Left renal cortex interstitium (tissue), 4 donors: ENCODE data around the gene CYP24A1. TPM values are rescaled to one million over a fixed set of nuclear protein-coding genes. Genes with fewer than 3 reads are reported as not detected.

Source experiments
- DNase-seq, 4 donors: peaks; one replicate each; pipeline ENCODE4 v3.0.0-alpha.2; 2013; ENCODE audit warnings: low read depth in 4 of 4, low spot score in 2 of 4, missing footprints in 1 of 4
- polyA plus RNA-seq, 4 donors: library from polyadenylated mRNA; unstranded; fragments of 120-200 nt; gene quantifications; one replicate each; pipeline ENCODE4 v1.2.1, GENCODE V29; 2013; ENCODE audit not compliant: insufficient read length in 4 of 4

CYP24A1 gene
- 1 to 10 TPM in 3 of 4 donors, under 1 TPM in 1; 0.89 to 3.6 (median 2.7) TPM for polyA plus RNA-seq

DNA sequence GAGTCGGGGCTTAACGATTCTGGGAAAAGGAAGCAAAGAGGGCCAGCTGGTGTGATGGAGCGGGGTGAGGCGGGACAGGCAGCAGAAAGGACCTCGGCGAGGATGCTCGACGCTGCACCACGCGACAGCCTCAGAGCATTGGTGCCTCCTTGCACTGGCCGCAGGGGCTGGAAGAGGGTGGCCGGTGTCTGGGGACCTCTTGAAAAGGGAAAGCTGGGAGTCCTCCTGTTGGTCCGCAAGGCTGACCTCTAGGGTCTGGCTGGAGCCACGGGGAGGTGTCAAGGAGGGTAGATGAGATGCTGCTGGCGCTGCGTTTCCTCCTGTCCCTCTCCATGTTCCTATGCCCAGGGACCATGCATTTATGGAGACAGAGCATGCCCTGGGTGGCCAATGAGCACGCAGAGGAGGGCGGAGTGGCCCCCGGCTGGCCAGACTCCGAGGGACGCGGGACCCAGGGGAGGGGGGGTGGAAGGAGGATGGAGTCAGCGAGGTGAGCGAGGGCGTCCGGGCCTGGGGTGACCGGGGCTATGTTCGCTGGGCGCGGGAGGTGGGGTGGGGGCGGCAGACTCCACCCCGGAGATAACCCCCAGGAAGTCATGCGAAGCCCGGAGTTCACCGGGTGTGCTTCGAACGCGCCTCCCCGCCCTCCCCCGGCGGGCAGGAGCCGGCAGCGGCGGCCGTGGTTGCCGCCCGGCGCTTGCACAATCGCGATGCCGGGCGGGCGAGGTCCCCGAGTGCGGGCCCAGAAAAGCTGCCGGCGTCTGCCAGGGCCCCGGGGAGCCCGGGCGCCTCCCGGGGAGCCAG is at the start of gene CYP24A1:
TSS of gene CYP24A1 (minus strand) at position 334 of the 804 bp plus-strand sequence. CDS start 407 bp downstream, outside the sequence.
- DNase-seq, result no peak

DNA sequence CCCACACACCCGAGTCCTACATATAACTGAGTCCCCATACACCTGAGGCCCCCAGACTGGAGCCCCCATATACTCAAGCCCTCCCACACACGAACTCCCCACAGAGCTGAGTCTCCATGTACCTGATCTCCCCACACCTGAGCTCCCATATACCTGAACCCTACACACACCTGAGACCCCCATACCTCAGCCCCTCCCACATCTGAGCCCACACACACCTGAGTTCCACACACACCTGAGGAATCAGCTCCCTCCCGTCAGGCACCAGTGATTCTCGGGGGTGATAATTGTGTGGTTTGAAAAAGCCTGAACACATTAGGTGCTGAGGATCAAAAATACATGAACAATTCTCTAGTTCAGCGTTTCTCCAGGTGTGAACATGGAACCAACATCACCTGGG is 49.5 kb upstream of the CYP24A1 start:
- no peak for DNase-seq

DNA sequence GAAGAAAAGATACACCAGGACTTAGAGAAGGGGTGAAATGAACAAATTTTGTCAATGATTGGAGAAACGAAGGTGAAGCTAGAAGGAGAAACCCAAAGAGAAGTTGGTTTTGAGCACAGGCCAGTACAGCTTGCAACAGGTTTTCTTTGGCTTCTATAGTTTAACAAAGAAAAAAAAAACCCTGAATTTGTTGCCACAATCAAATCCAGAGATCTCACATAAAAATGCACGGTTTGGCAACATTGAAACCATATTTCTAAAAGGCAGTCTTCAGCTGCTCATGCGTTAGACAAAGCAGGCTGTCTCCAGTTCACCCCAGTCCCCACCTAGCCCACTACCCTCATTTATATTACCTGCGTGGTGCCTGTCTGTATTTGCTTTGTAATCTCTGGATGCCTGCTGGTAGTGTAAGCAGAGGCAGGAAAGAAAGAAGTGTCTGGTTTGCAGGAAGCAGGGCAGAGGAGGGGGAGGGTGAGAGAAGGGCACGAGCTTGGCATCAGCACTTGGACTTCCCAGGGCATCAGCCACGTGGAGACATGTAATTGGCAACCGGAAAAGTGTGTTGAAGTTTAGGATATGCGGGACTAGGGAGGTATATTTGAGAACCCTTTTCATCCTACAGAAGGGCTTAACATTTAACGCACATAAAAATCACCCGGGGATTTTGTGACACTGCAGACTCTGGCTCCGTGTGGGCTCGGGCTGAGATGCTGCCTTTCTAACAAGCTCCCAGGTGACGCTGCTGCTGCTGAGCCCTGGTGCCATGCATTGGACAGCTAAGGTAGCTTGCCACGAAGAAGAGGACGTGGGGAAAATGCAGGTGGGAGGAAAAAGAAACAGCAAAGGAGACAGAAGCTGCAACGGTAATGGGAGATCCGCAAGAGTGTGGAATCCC is 48.5 kb upstream of the CYP24A1 start:
- no peak for DNase-seq

DNA sequence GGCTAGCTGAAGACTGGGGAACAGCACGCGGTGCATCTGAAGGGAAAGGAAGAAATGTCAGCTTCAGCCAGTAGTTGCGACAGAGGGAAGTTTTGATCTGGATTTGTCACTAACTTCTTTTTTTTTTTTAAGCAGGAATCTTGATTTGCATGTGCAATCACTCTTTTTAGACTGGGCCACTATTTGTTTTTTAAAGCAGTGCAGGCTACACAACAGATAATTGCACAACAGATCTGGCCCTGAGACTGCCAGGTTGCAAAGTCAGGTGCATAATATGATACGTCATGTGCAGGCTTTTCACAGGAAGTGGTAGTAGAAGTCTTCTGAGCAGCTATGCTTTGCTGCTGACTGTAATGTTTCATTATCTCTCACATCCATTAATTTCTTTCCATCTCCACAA is 47.6 kb upstream of the CYP24A1 start:
- DNase-seq, result no peak

DNA sequence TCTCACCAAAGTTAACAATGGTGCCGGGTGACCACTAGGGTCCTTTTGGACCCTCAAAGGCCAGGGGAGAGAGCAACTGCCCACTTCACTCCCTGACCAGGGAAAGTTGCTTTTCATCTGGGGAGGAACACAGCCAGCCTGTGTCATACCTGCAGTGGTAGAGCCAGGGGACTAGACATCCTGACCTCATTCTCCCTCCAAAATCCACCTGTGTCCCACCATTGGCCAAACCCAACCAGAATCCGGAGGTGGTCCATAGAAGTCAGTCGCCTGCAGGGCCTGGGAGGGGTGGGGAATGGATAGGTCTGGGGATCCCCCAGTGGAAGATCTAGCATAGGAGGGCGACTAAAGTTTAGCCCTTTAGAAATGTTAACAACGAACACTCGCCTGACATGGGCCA is 46.9 kb upstream of the CYP24A1 start:
- no peak for DNase-seq

DNA sequence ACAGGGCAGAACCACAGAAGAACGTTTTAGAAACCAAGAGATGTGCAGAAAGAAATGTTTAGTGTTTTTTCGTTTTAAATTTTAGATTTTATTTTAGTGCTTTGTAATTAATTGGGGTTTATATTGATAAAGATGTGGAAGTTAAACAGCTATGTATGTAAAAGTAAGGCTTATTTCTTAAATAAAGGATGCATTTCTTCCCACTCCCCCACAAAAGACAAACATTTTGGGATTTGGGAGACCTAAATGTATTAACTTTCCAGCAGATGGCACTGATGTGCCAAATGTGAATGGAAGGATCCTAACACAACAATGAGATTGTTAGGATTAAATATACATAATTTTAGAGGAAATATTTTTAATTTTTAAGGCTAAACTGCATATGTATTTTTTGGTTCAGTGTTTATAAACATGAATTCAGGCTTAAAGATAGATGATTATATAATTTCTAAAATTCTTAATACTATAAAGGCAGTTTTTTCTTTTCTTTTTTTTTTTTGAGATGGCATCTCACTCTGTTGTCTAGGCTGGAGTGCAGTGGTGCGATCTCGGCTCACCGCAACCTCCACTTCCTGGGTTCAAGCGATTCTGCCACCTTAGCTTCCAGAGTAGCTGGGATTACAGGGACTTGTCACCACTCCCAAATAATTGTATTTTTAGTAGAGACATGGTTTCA is 46.1 kb upstream of the CYP24A1 start:
- no peak for DNase-seq

DNA sequence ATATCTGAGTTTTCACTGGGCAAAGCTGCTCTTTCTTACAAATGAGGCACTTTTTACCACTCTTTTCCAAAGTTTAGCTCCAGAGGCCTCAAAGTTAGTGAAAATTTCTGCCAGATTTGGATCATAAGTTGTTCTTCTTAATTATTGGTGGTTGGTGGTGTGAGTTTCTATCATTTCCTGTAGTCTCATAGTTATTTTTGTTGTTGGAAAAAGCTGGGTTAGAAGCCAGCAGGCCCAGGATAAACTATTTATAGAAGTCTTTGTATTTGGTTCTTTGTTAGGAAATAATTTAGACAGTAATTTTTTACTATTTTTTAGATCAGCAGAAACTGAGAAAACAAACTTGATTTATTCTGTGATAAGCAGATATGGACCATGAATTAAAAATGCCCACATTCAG is 44.7 kb upstream of the CYP24A1 start:
- DNase-seq, result no peak

DNA sequence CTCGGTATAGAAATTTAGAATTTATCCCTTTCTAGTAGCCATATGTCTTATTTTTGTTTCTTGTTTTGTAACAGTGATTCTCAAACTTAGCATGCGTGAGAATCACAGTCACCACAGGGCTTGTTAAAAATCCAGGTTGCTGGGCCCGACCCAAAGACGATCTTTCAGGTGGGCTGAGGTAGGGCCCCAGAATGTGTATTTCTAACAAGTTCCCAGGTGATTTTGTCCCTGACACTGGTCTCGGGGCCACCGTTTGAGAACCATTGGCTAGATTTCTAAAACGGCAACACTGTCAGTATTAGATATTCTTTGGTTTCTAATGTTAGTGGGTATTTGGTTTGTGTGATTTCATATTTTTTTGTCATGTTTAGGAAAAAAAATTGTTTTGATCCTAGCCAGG is 44.0 kb upstream of the CYP24A1 start:
- no peak for DNase-seq

DNA sequence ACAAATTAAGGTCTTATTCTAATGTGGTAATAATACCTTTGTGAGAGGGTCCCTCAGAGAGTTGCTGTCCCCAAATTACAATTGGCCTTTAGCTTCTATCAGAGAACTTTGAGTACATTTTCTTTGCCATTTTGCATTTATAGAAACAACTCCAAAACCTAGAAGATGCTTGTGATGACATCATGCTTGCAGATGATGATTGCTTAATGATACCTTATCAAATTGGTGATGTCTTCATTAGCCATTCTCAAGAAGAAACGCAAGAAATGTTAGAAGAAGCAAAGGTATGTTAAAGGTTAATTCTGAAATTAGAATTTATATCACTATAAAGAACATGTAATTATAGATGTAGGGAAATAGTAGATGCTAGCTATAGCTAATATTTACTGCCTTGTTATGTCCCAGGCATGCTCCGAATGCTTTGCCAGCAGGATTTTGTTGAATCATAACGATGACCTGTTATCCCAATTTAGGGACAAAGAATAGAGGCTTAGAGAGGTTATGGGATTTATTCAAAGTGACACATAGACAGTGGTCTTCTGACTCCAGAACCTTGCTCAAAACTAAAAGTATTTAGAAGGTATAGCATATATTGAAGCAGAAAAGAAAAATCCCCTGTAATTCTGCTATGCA is 41.5 kb upstream of the CYP24A1 start:
- DNase-seq, result no peak

DNA sequence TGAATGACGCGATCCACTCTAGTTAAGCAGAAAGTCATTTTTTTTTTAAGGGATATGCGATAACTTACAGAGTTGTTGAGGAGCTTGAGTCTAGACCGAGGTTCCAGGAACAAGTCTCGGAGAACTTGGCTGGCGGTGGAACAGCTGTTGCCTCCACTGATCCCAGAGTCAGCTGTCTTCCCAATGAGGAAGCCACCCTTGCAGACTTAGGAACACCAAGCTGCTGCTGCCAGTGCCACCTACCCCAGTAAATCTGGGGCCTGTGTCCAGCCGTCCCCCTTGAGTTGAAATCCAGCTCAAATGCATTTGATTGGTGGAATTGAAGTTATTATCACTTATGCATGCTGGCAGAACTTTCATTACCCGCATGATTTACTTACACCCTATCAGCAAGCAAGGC is 40.8 kb upstream of the CYP24A1 start:
- no peak for DNase-seq

DNA sequence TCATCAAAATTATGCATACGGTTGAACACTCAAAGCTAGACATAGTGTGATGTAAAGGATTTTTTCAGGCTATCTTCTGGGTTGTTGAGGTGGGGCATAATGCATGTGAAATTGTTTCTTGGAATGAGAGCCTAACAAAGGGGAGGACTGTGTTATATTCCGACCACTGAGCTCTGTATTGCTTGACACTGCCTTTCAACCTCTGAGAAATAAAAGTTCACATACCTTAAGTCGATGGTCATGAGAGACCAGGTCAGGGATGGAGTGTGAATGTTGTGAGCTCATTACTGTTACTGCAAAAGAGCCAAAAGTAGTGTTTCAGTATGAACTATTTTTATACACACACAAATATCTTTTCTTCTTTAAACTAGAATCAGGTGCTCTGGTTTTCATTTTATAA is 39.1 kb upstream of the CYP24A1 start:
- no peak for DNase-seq

DNA sequence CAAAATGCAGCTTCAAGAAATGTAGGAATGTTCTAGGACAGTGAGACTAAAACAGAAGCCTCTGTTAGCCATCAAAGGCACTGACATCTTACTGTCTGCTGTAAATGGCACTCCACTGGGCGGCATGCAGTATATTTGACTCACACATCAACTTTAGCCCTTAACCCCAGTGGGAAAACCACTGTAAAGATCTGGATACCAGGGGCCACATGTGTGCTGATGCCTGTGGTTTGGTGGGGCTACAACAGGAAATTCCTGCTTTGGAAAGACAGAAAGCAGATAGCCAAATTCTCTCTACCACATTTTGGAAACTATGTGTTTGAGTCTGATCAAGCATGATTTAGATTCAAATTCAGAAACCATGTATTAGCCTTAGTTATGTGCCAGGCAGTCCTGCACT is 38.4 kb upstream of the CYP24A1 start:
- no peak for DNase-seq

DNA sequence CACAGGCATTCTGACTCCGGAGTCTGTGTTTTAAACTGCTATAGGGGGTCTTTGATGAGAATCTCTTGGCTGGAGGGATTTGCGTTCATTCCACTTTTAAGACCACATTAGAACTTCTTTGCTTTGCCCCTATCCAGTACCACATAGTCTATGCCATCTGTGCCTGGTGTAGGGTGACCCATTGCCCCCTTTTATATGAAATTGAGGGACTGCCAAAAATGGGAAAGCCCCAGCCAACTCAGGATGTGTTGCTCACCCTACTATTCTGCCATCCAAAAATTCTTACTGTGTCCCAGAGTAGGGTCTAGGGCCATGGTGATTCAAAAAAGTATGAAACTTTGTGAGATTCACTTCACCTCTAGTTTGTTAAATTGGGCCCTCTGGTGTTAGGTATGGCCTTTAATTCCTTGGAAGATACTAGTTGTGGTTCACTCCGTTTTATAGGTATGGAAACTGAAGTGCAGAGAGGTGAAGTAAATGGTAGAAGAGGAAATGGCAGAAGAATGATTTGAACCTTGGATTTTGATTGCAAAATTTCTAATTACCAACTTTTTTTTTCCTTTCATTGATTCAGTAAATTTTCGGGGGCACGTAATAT is 35.5 kb upstream of the CYP24A1 start:
- DNase-seq, result no peak

DNA sequence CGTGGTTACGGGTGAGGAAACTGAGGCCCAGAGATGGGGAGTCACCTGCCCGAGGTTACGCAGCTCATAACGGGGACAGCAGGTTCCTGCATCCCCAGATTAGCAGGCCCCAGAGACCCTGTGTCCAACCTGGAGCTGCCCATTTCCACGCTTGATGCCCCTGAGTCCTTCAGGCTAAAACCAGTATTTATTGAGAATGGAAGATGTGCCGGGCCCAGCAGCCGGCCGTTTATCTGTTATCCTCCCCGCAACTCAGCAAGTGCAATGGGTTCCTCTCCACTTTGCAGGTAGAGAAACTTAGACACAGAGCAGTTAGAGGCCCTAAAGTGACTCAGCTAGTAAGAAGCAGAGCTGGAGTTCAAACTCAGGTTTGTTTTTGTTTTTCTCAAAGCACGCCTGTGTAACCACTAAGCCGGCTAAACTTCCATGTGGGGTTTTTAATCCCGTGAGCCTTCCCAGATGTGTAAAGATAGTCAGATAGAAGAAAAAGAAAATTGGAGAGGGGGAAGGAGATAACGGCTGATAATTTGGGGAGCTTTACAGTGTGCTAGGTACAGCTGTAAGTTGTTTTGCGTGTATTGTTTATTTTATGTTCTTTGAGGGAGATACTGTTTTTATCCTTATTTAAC is 34.9 kb upstream of the CYP24A1 start:
- peak in 1 of 4 donors; percentile 29 for DNase-seq

DNA sequence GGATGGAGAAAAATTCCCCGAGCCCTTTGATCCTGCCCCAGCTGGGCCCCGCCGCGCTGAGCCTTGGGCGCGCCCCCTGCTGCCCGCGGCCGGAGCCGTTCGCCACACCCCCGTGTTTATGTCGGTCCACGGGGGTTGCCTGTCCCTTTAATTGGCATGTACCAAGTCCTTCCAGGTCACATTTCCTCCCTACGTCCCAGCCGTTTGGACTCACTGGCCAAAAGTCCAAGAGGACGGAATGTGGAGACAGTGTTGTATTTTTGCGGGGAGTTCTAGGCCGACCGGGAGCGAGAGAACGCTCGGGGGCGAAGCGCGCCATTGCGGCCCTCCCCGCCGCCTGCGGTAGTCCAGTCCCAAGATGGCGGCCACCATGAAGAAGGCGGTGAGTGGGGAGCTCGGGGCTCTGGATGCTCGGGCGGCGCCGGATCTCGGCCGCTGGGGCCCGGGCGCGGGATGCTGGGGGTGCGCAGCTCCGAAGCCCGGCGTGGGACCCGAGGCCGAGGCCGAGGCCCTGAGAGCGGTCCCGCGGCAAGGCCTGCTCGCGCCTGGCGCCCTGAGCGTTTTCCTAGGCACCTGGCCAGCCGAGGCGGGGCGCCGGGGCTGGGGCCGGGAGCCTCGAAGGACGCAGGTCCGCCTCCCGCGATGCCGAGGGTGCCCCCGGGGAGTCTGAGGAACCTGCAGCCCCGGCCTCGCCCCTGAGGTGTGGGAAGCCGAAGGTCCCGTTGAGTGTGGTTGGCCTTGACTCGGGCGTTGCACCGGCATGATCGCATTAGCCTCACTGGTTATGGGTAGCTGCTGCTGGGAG is 34.2 kb upstream of the CYP24A1 start, which contains the start of gene PFDN4:
TSS of gene PFDN4 (plus strand) at position 345 of the 805 bp plus-strand sequence. CDS start at position 359, 14 bp downstream.
- DNase-seq, result peak; percentile 74 to 93 (median 82)

DNA sequence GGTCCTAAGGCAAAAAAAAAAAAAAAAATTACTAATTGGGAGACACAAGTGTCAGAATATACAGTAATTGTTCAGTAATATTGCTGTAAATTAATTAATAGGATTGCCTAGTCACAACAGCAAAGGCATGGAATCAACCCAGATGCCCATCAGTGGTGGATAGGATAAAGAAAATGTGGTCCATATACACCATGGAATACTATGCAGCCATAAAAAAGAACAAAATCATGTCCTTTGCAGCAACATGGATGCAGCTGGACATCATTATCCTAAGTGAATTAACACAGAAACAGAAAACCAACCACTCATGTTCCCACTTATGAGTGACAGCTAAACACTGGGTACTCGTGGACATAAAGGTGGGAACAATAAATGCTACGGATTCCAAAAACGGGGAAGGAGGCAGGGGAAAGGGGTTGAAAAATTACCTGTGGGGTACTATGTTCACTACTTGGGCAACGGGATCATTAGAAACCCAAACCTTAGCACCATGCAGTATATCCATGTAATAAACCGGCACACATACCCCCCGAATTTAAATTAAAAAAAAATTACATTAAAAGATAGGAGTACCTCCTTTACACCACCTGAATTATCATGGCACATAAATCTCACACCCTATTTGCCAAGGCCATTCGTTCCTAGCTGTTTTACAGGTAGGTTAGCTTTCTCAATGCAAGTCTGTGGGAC is 33.4 kb upstream of the CYP24A1 start:
- DNase-seq, result no peak

DNA sequence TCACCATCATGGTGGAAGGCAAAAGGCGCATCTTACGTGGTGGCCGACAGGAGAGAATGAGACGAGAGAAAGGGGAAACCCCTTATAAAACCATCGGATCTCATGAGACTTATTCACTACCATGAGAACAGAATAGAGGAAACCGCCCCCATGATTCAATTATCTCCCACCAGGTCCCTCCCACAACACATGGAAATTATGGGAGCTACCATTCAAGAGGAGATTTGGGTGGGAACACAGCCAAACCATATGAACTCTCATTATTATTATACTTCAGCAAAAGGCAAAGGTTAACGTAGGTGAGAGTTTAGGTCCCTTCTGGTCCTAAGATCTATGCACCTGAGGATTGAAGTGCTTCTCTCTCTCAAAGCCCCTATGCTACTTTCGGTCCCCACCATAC is 31.7 kb upstream of the CYP24A1 start:
- no peak for DNase-seq

DNA sequence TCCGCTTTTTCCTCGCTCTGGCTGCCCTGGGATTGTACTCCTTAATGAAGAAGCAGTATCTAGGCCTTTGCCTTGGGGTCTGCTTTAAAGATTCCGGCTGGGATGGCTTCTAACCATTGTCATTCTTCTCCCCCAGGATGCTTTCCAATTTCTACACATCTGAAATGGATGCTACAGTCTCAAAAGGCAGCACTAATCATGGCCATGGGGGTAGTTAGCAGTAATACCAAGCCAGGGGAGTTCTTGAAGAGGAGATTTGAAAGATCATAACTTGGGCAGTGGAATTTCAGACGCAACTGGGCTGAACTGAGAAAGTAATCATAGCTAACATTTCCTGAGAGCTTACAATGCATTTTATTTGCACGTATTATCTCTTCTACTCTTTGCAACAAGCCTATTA is 30.7 kb upstream of the CYP24A1 start:
- DNase-seq, result no peak
